GM21528 (cell line): Measurements from ENCODE around the gene BMPR1A.
"Not testable (repeated sequence)": the region's sequence is repeated elsewhere in the genome, so short reads cannot be mapped to it uniquely, and the experiment has no call there.

ENCODE experiments used
- ATAC-seq: cut with Tn5 transposase; IDR thresholded peaks from one replicate; pipeline ENCODE4 v1.9.1; 2021; ENCODE audit warnings: mild to moderate bottlenecking, moderate library complexity; ENCODE audit not compliant: unreplicated experiment, low FRiP score

BMPR1A gene

DNA sequence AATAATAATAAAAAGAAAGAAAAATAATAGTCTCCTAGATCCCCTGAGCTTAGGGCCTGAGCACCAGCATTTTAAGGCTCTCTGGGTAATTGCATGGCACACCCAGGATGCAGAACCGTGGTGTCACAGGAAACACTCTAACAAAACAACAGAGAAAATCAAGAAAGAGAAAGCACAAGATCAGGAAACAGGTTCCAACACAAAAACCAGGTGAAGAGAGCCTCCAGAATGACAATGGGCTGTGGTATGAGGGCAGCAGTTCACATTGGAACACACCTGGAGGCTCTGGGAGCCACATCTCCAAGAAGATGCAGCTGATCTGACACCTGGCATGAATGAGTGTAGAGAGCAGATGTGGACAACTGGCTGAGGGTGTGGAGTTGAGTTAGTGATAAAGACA lies 193.9 kb downstream of the BMPR1A start:
- no peak for ATAC-seq

DNA sequence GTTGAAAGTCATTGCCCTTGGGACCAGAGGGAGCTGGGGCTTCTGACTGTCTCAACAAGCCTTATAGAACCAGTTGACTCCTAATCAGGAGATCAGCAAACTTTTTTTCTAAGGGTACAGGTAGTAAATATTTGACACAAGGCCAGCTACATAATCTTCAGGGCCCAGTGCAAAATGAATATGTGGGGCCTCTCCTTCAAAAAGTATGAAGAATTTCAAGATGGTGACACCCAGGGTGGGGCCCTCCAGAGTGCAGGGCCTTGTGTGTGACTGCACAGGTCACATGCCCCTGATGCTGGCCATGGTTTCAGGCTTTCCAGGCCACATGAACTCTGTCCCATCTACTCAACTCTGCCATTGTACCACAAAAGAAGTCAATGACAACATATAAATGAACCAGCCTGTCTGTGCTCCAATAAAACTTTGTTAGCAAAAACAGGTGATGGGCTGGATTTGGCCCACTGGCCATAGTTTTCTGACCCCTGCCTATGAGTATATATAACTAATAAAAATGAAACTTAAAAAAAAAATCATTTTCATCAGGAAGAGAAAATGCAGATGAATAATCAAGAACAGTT lies 194.9 kb downstream of the BMPR1A start:
- ATAC-seq = no peak

DNA sequence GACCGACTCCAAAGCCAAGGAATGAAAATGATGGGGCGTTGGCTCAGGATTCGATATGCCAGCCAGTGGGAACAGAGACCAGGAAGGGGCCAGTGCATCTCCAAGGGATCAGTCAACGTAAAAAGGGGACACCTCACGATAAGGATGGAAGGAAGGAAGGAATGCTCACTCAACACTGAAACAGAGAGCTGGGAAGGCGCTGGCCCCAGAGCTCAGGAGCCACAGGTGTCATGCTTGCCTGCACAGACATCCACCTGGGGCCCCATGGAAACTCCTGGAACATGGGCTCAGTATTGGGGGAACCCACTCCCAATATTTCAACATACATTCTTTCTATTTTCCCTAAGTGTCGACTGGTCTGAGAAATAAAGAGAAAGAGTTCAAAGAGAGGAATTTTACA lies 195.7 kb downstream of the BMPR1A start:
- ATAC-seq = no peak

DNA sequence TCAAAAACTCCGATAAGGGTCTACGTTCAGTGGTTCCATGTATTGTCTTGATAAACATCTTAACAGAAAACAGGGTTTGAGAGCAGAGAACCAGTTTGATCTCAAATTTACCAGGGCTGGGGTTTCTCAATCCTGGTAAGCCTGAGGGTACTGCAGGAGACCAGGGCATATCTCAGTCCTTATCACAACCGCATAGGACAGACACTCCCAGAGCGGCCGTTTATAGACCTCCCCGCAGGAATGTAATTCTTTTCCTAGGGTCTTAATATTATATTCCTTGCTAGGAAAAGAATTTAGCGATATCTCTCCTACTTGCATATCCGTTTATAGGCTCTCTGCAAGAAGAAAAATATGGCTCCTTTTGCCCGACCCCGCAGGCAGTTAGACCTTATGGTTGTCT lies 196.3 kb downstream of the BMPR1A start:
- ATAC-seq = not testable (repeated sequence)

DNA sequence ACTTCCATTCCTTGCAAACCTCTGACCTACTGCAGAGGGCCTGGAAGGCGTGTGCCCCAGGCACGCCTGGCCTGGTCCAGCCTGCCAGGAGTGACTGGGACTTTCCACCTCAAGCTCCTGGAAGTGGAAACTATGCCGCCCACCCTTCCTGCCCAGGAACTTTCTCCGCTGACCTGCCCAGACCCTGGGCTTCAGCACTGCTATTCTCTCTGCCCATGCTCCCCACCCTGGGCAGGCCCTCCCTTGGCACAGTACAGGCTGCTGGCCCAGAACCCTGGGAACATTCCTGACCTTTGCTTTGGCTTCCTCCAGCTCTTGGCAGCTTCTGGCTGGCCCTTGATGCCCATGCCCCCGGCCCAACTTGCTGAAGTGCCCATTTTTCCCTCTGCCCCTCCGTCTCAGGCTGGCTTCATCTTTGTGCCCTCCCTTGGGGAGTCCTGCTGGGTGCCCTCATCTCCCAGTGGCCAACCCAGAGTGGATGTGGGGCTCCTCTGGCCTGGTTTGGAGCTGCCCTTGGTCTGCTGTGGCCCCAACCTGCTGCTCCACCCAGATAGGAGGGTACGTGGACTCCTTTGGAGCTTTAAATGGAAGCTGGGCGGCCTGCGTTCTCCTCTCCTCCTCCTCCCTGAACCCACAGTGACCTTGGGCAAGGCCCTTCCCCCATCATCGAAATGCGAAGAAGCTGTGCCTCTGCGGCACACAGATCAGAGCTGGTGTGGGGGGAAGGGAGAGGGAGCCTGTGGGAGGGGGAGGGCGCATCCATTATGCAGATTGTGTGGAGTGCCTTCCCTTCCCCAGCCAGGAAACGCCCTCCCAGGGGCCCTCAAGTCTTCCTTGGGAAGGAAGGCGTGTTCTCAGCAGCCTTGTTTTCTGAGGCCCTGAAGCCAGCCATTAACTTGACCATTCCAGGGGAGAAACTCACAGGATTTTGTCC lies 197.6 kb downstream of the BMPR1A start:
- ATAC-seq = no peak

DNA sequence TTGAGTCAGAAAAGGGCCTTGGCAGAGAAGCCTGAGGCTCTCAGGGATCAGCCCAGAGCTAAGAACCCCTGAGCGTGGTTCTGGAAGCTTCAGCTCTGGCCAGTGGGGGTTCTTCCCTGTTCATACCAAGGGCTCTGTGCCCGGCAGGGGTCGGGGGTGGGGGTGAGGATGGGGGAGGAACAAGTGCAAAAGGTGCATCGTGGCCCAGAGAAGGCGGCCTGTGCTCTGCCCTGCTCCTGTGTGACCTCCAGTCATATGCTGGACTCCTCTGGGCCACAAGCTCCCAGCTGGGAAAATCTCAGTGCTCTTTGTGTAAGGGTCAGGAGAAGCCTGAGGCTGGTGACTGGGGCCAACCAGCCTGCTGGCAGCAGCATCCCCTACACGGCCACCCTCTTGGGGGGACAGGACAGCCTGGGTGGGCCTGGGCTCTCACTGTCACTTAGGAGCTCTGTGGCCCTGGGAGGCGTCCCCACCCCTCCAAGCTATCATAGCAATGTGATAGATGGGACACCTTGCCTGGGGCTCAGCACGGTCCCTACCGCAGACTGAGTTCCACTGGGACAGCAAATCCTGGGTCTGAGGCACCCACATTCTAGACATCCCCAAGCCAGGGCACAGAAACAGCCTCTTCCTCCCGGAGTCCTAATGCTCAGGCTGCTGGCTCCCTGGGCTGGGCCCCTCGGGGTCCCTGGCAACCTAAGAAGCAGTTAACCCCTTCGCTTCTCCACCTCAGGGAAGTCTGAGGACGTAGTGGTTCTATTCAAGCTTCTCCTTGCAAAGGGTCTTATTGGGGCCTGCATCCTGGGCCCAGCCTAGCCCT lies 198.5 kb downstream of the BMPR1A start:
- ATAC-seq = no peak

DNA sequence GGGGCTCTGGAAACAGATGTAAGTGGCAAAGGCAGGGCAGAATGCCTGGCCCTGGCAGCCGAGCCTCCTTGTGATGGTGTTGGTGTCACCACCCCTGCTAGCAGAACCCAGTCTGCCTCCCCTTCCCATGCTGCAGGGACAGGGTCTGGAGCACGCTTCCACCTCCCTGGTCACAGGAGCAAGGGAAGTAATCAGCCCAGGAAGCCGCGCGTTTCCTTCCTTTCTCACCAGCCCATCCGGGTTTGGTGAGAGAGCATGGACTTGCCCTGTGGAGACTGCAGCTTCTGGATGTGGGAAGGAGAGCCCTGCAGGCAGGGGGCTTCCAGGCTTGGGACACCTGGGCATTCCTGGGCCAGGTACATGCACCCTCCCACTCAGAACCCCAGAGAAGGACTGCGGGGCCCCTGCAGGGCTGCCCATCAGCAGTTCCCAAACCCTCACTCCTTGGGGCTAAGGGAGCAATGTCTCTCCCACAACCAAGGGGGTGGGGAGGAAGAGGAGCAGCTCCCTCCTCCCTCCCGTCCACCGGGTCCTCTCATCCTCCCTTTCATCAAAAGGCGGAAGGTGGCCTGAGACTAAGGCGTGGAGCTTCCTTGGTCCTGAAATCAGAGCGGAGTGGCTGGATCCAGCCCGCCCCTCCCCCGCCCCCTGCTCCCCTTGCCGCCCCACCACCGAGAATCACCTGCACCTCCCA lies 199.2 kb downstream of the BMPR1A start:
- ATAC-seq = no peak

DNA sequence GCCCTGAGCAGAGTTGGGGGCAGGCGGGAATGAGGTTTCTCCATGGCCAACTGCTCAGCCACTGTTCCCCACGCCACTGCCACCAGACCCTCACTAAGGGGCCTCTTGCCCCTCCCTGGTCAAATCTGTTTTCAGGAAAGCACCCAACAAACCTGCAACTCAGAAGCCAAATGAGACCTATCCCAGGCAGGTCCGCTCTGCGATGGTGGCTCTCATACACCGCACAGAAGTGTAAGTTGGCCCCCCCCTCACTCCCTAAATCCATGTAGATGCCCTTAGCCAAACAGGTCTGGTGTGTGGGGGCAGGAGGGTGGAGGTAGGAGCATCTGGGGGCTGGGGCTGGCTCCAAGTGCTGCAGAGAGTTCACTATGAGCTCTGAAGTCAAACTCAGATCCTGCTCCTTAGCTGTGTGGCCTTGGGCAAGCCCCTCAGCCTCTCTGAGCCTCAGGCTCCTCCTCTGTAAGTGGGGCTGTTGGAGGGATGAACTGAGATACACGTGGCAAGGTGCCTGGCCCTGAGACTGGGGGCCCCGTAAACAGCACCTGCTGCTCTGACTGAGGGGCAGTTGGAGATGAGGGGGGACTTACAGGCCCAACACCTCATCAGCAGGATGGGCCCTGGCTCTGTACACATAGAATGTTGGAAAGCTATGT lies 199.9 kb downstream of the BMPR1A start:
- ATAC-seq = no peak

DNA sequence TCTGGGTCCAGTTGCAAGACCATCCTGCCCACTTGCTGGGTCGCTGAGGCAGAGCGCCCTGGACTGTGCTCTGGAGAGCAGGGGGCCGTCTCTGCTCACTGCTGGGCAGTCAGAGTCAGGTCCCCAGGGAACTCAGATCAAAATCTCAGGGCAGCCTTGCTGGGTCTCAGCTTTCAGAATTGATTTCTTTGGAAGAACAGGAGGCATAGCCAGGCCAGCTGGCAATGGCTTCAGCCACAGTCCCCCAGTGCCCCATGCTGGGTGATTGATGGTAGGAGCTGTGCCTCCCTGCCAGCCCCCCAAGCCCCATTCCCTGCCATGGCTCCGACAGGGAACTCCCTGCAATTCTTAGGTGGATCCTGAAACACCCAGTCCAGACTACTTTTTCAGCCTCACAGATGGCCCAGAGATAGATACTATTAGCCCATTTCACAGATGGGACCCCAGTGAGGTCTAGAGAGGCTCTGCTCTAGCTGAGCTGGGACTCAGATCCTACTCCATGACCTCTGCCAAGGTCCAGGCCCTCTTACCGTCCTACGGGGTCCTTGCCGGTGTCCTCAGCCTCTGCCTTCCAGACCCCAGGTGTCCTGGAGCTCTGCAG lies 200.5 kb downstream of the BMPR1A start:
- ATAC-seq = no peak

DNA sequence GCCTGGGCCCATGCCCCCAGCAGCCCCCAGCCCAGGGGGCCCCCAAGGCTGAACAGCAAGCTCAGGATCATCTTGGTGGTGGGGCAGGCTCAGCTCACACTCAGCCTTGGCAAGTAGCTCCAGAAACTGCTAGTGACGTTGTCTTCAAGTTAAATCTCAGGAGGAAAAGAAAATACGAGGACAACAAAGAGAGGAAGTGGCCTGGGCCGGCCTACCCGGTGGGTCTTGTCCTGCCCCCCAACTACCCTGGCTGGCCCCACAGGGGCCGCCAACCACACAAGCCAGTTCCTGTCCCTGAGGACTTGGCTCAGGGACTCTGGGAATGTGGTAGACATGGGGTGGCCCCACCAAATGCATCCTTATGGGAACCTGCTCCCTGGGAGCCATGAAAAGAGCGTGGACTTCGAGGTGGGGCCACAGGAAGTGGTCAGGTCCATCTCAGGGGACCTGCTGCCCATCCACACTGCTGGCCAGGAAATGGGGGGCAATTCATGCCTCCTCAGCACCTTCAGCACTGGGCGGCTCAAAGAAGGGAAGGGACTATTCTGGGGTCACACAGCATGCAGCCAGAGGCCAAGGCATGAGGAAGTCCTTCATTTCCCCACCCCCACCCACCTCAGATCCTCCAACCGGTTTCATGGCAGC lies 201.2 kb downstream of the BMPR1A start, which contains the start of gene MMRN2:
Gene MMRN2 (minus strand): TSS at position 145 of the 645 bp plus-strand sequence. CDS start 74 bp downstream, at position 71.
- ATAC-seq = no peak

DNA sequence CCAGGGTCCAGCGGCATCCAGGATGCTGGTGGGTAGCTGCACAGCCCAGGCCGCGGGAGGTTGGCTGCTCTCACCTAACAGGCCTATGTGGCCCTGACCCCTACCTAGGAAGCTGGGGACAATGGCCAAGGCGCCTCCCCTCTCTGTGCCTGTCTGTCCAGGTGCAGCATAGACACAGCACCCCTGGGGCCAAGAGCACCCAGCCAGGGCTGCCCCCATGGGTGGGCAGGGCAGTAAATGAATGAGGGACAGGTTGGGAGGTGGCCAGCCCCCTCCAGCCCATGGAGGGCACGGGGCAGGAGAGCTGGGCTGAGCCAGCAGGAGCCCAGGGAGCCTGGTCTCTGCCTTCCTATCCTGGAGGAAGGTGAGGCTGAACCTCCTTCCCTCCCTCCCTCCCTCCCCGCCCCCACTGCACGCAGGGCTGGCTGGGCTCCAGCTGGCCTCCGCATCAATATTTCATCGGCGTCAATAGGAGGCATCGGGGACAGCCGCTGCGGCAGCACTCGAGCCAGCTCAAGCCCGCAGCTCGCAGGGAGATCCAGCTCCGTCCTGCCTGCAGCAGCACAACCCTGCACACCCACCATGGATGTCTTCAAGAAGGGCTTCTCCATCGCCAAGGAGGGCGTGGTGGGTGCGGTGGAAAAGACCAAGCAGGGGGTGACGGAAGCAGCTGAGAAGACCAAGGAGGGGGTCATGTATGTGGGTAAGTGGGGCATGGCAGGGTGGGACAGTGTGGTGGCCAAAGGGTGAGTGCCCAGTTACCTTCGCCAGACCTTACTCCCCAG lies 201.9 kb downstream of the BMPR1A start, which contains the start of gene SNCG:
Gene SNCG (plus strand): TSS at position 484 of the 785 bp plus-strand sequence. CDS start 99 bp downstream, at position 583.
- no peak for ATAC-seq

DNA sequence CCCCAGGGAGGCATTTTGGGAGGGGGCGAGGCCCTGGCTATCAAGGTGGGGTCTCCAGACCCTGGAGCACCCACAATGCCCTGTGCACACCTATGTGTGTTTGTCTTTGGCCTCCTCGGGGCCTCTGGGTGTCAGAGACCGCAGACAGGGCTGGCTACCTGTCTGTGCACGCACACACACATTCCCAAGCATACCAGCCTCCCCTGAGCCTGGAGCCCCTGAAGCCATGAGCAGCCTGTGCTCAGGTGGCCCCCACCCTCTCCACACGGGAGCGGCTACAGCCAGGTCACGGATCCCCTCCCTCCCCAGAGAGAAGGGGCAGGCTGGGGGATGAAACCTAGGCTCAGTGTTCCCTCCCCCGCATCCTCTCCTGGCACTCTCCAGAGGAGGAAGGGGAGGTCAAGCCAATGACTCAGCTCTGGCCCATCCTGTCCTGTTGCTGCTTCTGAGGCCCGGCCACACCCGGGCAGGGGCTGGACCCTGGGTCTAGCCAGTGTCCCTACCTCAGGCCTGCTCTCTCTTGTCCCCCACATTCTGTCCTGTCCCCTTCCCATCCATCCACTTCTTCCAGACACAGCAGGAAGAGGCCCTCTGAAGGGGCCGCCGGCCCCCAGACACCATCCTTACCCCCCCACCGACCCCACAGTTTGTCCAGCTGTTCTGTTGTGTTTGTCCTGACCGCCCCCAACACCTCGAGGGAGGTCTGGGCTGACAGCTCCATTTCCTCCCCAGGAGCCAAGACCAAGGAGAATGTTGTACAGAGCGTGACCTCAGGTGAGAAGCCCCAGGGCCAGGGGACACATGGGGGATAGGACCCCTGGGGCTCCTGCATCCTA lies 202.7 kb downstream of the BMPR1A start:
- no peak for ATAC-seq

DNA sequence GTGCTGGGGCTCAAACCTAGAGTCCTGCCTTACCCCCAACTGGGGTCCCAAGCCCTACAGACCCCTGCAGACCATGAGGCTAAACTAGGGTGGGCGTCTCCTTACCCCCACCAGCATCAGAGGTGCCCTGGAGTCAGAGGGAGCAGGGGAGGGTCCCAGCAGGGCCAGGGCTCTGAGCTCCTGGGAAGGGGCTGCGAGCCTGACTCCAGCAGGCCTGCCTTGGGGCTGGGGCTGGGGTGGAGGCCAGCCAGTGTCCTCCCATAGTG lies 203.3 kb downstream of the BMPR1A start:
- ATAC-seq = no peak

DNA sequence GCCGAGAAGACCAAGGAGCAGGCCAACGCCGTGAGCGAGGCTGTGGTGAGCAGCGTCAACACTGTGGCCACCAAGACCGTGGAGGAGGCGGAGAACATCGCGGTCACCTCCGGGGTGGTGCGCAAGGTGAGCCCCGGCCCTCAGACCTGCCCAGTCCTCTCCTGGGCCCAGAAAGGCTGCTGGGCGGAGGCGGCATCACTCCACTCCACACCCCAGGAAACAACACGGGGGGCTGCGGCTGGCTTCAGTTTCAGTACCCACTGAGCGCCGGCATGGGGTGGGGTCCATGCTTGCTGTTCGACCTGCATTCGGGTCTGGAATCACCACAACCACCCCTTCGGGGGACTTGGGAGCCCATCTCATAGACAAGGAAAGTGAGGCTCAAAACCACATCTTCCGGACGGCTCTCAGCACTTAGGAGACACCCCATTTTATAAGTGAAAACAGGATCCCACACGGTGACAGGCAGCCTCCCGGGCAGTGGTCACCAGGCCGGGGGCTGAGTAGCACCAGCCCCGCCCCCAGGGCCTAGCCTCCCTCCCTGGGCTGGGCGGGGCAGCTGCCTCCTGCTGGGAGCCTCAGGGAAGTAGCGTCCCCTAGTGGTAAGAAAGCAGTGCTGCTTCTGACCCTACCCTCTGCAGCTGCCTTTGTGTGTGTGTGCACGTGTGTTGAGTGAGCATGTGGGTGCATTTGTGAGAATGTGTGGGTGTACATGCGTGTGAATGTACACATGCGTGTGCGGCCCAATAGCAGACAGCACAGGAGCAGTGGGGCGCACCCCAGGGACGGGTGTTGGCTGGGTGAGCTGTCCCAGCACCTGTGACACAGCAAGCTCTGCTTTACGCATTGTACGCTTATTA lies 203.8 kb downstream of the BMPR1A start:
- peak; percentile 63 for ATAC-seq

DNA sequence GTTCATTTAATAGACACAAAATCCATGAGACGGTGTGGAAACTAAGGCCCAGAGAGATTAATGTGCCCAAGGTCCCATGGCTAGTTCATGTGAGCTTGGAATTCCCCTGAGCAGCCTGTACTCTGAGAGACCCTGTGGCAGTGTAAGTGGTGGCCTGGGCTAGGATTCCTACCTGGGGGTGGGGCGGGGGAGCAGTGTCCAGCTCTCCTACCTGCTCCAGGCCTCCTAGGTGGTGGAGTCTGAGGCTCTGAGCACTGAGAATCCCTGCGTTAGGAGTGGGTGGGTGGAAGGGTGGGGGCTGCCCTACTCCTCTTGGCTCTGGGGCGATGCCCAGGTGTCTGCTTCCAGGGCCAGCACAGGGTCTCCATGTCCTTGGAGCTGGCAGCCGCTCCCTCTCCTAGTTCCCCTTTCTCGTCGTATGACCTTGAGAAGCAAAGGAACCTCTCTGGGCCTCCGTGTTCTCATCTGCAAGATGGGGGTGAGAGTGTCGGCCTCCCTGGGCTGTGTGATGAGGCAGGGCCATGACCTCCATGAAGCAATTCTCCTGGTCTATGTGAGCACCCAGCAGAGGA lies 204.5 kb downstream of the BMPR1A start:
- ATAC-seq = no peak

DNA sequence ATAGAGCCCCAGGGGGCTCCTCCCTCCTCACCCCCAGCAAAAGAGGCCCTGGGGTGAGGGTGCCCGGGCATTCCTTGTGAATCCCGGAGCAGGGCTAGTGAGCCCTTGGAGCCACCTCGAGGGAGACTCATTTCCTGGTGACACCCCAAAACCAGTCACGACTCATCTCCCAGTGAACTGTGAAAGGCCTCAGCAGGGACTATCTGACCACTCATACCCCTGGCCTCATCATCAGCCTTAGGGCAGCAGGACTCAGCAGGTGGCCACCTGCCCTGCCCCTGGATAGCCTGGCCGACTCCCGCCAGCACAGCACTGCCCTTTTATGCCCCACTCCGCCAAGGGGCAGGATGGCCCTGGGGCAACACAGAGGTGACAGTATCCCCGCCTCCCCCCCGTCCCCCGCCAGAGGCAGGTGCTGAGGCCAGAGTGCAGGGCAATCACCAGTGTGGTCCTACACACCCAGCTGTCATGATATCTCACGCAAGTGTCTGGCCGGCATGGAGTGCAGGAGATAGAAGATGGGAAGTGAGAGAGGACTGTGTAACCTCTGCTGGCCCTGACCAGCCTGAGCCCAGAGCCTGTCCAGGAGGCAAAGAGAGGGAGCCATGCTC lies 205.2 kb downstream of the BMPR1A start:
- ATAC-seq = no peak
